ENCODE data around the gene FLT3. TPM values are rescaled to one million over a fixed set of nuclear protein-coding genes. Genes with fewer than 3 reads are reported as not detected.

Gene FLT3
- total and polyA plus RNA-seq, 10 of the 15 experiments (the other 5 are each of a cell fraction or from before 2014, with no cell fraction given) = 0.04 to 0.19 (median 0.11) TPM; not detected in 1

DNA sequence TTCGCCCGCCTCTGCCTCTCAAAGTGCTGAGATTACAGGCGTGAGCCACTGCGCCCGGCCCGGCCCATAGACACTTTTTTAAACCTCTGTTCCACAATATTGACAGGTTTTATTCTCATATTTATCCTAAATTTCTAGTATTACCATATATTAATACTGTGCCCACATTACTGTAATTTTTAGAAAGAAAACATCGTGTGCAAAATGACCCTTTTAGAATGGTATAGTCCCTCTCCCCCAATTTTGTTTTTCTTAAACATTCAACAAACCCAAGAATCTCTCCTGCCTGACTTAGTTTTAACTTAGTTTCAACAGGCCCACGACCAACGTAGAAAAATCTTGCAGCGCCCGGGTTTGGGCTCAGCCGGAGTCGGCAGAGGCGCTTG is 140.4 kb downstream of the FLT3 start:
- CTCF ChIA-PET = interaction anchor here (0.7 to 14.0 kb wide), 4 partner anchors 91 to 594 kb away, joined by 3 to 360 read pairs (median 7); no protein-coding TSS in a partner anchor
- H3K4me1 ChIP-seq (ENCODE audit: control insufficient read depth, insufficient read depth, low read length) = no peaks in the 10 kb centered on the region
- DNase-seq (ENCODE audit: low read depth, low spot score) (no peak), ATAC-seq (no peak), FAIRE-seq (no peak)
- WGBS (ENCODE audit: insufficient coverage, insufficient replicate concordance, low lambda C conversion rate, missing lambda C conversion rate) = 42% methylated on average over 14 of the region's 14 CpGs
- peaks cover 6 to 7% of the 10 kb centered on the region in 2 experiments; a peak in 3 of 4 replicates for H3K27me3 ChIP-seq (replicated peaks in 1 of 2; ENCODE audit: control insufficient read depth in 2 of 2, insufficient read depth in 2 of 2, low read length in 1 of 2)
- BruUV-seq (replicated peaks) = no TSS peak
- no peak overlapping the region for H2AFZ ChIP-seq (ENCODE audit: control insufficient read depth, low read depth, low read length)
- RAD21 ChIA-PET (ENCODE audit: unreplicated experiment) = interaction anchor here (0.8 to 2.3 kb wide), 3 partner anchors 26 to 133 kb away, joined by 3 to 12 read pairs (median 6); no protein-coding TSS in a partner anchor
- in situ Hi-C loops (cut with MboI) (no loop called here), intact Hi-C loops (cut with micrococcal nuclease; ENCODE audit: unreplicated experiment) (loop anchor here (5.0 kb wide), 1 partner anchor 588 kb away; no protein-coding TSS in a partner anchor)
- TF ChIP-seq POLR2AphosphoS5 (IDR thresholded peaks at IDR 0.05; ENCODE audit: low read length) (no peak), MEF2A (IDR thresholded peaks at IDR 0.05; ENCODE audit: insufficient read depth, low read depth, low read length) (no peak), MYC (IDR thresholded peaks at IDR 0.05; ENCODE audit: insufficient read depth, insufficient read length, insufficient replicate concordance, low read length, severe bottlenecking) (no peak), KDM1A (IDR thresholded peaks at IDR 0.05; ENCODE audit: borderline replicate concordance) (no peak), CHD4 (IDR thresholded peaks at IDR 0.05) (no peak), IRF4 (IDR thresholded peaks at IDR 0.05; ENCODE audit: low read depth, low read length) (no peak), ETV6 (conservative IDR thresholded peaks at IDR 0.05 in 1 of 2, IDR thresholded peaks at IDR 0.05 in 1 of 2; ENCODE audit: borderline replicate concordance in 1 of 2, low read depth in 1 of 2) (no peak), JUNB (IDR thresholded peaks at IDR 0.05) (no peak), ZNF24 (IDR thresholded peaks at IDR 0.05) (no peak), RCOR1 (conservative IDR thresholded peaks at IDR 0.05; ENCODE audit: low read depth, low read length) (no peak), TARDBP (IDR thresholded peaks at IDR 0.05; ENCODE audit: borderline replicate concordance) (no peak), SPI1 (IDR thresholded peaks at IDR 0.05; ENCODE audit: borderline replicate concordance, insufficient read depth, low read depth, low read length) (no peak), RELA (IDR thresholded peaks at IDR 0.05; ENCODE audit: borderline replicate concordance, partially characterized antibody) (no peak), GABPA (IDR thresholded peaks at IDR 0.05; ENCODE audit: low read depth) (no peak)
- TF ChIP-seq, protein P1, sequence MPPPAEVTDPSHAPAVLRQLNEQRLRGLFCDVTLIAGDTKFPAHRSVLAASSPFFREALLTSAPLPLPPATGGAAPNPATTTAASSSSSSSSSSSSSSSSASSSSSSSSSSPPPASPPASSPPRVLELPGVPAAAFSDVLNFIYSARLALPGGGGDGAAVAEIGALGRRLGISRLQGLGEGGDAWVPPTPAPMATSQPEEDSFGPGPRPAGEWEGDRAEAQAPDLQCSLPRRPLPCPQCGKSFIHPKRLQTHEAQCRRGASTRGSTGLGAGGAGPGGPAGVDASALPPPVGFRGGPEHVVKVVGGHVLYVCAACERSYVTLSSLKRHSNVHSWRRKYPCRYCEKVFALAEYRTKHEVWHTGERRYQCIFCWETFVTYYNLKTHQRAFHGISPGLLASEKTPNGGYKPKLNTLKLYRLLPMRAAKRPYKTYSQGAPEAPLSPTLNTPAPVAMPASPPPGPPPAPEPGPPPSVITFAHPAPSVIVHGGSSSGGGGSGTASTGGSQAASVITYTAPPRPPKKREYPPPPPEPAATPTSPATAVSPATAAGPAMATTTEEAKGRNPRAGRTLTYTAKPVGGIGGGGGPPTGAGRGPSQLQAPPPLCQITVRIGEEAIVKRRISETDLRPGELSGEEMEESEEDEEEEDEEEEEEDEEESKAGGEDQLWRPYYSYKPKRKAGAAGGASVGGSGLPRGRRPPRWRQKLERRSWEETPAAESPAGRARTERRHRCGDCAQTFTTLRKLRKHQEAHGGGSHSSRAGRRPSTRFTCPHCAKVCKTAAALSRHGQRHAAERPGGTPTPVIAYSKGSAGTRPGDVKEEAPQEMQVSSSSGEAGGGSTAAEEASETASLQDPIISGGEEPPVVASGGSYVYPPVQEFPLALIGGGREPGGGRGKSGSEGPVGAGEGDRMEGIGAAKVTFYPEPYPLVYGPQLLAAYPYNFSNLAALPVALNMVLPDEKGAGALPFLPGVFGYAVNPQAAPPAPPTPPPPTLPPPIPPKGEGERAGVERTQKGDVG (CRISPR knock-in tag; IDR thresholded peaks at IDR 0.05) = no peak
- TF ChIP-seq, protein P2, sequence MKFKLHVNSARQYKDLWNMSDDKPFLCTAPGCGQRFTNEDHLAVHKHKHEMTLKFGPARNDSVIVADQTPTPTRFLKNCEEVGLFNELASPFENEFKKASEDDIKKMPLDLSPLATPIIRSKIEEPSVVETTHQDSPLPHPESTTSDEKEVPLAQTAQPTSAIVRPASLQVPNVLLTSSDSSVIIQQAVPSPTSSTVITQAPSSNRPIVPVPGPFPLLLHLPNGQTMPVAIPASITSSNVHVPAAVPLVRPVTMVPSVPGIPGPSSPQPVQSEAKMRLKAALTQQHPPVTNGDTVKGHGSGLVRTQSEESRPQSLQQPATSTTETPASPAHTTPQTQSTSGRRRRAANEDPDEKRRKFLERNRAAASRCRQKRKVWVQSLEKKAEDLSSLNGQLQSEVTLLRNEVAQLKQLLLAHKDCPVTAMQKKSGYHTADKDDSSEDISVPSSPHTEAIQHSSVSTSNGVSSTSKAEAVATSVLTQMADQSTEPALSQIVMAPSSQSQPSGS (IDR thresholded peaks at IDR 0.05; ENCODE audit: low read length) = no peak
- TF ChIP-seq, protein P3, sequence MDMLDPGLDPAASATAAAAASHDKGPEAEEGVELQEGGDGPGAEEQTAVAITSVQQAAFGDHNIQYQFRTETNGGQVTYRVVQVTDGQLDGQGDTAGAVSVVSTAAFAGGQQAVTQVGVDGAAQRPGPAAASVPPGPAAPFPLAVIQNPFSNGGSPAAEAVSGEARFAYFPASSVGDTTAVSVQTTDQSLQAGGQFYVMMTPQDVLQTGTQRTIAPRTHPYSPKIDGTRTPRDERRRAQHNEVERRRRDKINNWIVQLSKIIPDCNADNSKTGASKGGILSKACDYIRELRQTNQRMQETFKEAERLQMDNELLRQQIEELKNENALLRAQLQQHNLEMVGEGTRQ (IDR thresholded peaks at IDR 0.05; ENCODE audit: borderline replicate concordance, low read depth, low read length) = no peak
- TF ChIP-seq, protein P4, sequence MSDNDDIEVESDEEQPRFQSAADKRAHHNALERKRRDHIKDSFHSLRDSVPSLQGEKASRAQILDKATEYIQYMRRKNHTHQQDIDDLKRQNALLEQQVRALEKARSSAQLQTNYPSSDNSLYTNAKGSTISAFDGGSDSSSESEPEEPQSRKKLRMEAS (IDR thresholded peaks at IDR 0.05; ENCODE audit: low read depth, low read length) = no peak
- no peaks in the 10 kb centered on the region for H3K9me3 ChIP-seq (replicated peaks; ENCODE audit: control insufficient read depth, insufficient read depth, low read length)
- H3K27ac ChIP-seq (ENCODE audit: control insufficient read depth, insufficient read depth) = no peak overlapping the region
- SMC1A ChIA-PET (ENCODE audit: uncharacterized antibody, unreplicated experiment) = interaction anchor here (1.3 to 2.8 kb wide), 3 partner anchors 130 to 586 kb away, joined by 3 to 11 read pairs (median 5); no protein-coding TSS in a partner anchor
- no peak overlapping the region; the same call in 1 of the 2 replicates for H3K4me3 ChIP-seq
- no peaks in the 10 kb centered on the region for H3K36me3 ChIP-seq (ENCODE audit: control insufficient read depth in 2 of 2, insufficient read depth in 2 of 2, low read length in 1 of 2)
- H3K9ac ChIP-seq (ENCODE audit: control insufficient read depth, insufficient read depth, low read length) = no peak overlapping the region
- peak overlapping the region; percentile 71 for H3K4me2 ChIP-seq (ENCODE audit: control insufficient read depth, insufficient read depth)
- no peaks in the 10 kb centered on the region for H4K20me1 ChIP-seq (ENCODE audit: control insufficient read depth, insufficient read depth)
- POLR2A ChIA-PET = no interaction called here
- H3K79me2 ChIP-seq (ENCODE audit: control insufficient read depth, insufficient read depth, low read length) = no peaks in the 10 kb centered on the region
